ENCODE results near the gene ZNF76. TPM values are rescaled to one million over a fixed set of nuclear protein-coding genes. Genes with fewer than 3 reads are reported as not detected.

ZNF76 gene
- total and polyA plus RNA-seq, 9 of the 15 experiments (the other 6 are each of a cell fraction or from before 2014, with no cell fraction given): 1.2 to 17.8 (median 10.7) TPM

DNA sequence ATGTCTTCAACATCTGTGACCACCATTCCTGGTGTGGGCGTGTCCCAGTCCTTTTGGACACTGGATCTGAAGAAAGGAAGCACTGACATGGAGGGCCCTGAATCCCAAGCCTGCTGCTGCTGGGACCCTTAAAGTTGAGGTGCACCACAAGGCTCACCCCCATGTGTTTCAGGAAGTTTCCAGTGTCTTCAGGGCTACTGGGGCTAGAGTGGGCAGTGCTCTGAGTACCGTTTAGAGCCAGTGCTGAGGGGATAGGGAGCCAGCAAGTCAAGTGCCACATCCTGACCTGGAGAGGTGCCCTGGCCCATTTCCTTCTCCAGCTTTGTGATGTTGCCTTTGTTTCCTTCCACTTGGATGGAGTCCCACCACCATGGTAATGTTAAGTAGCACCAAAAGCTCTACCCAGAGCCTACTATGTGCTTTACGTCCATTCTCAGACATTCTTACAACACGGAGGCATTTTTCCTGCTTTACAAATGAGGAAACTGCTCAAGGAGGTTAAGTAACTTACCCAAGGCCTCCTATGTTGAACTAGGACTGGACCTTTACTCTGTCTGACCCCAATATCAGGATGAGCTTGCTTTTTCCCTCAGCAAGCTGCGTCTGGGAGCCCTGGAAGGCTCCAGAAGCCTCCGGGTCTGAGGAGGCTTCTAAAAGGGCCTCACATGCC, 37.5 kb downstream of the ZNF76 start (continued):
- TF ChIP-seq DMBX1 (CRISPR knock-in tag; IDR thresholded peaks at IDR 0.05; ENCODE audit: borderline replicate concordance): no peak
- no peak for TF ChIP-seq ZNF140 (CRISPR knock-in tag; IDR thresholded peaks at IDR 0.05)
- TF ChIP-seq, protein P1, sequence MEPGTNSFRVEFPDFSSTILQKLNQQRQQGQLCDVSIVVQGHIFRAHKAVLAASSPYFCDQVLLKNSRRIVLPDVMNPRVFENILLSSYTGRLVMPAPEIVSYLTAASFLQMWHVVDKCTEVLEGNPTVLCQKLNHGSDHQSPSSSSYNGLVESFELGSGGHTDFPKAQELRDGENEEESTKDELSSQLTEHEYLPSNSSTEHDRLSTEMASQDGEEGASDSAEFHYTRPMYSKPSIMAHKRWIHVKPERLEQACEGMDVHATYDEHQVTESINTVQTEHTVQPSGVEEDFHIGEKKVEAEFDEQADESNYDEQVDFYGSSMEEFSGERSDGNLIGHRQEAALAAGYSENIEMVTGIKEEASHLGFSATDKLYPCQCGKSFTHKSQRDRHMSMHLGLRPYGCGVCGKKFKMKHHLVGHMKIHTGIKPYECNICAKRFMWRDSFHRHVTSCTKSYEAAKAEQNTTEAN (CRISPR knock-in tag; IDR thresholded peaks at IDR 0.05): no peak
- TF ChIP-seq NFRKB (IDR thresholded peaks at IDR 0.05; ENCODE audit: low read depth): no peak
- TF ChIP-seq ZNF3 (CRISPR knock-in tag; IDR thresholded peaks at IDR 0.05): no peak
- TF ChIP-seq, protein P2, sequence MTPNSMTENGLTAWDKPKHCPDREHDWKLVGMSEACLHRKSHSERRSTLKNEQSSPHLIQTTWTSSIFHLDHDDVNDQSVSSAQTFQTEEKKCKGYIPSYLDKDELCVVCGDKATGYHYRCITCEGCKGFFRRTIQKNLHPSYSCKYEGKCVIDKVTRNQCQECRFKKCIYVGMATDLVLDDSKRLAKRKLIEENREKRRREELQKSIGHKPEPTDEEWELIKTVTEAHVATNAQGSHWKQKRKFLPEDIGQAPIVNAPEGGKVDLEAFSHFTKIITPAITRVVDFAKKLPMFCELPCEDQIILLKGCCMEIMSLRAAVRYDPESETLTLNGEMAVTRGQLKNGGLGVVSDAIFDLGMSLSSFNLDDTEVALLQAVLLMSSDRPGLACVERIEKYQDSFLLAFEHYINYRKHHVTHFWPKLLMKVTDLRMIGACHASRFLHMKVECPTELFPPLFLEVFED (CRISPR knock-in tag; conservative IDR thresholded peaks at IDR 0.05): no peak
- TF ChIP-seq, protein P3, sequence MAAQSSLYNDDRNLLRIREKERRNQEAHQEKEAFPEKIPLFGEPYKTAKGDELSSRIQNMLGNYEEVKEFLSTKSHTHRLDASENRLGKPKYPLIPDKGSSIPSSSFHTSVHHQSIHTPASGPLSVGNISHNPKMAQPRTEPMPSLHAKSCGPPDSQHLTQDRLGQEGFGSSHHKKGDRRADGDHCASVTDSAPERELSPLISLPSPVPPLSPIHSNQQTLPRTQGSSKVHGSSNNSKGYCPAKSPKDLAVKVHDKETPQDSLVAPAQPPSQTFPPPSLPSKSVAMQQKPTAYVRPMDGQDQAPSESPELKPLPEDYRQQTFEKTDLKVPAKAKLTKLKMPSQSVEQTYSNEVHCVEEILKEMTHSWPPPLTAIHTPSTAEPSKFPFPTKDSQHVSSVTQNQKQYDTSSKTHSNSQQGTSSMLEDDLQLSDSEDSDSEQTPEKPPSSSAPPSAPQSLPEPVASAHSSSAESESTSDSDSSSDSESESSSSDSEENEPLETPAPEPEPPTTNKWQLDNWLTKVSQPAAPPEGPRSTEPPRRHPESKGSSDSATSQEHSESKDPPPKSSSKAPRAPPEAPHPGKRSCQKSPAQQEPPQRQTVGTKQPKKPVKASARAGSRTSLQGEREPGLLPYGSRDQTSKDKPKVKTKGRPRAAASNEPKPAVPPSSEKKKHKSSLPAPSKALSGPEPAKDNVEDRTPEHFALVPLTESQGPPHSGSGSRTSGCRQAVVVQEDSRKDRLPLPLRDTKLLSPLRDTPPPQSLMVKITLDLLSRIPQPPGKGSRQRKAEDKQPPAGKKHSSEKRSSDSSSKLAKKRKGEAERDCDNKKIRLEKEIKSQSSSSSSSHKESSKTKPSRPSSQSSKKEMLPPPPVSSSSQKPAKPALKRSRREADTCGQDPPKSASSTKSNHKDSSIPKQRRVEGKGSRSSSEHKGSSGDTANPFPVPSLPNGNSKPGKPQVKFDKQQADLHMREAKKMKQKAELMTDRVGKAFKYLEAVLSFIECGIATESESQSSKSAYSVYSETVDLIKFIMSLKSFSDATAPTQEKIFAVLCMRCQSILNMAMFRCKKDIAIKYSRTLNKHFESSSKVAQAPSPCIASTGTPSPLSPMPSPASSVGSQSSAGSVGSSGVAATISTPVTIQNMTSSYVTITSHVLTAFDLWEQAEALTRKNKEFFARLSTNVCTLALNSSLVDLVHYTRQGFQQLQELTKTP (IDR thresholded peaks at IDR 0.05; ENCODE audit: low read depth in 1 of 2, partially characterized antibody in 2 of 2): no peak
- no peak for TF ChIP-seq MAFK (IDR thresholded peaks at IDR 0.05; ENCODE audit: low read length)
- no peak for TF ChIP-seq RBM25 (IDR thresholded peaks at IDR 0.05; ENCODE audit: low read depth, low read length, severe bottlenecking)
- no peak for TF ChIP-seq LARP7 (IDR thresholded peaks at IDR 0.05)
- TF ChIP-seq KLF6 (CRISPR knock-in tag; IDR thresholded peaks at IDR 0.05; ENCODE audit: borderline replicate concordance): no peak
- no peak for TF ChIP-seq MBD2 (IDR thresholded peaks at IDR 0.05; ENCODE audit: borderline replicate concordance, low read depth)

All from K562 (cell line).